Mucosa of descending colon (tissue), 3 donors: Measurements from ENCODE around the gene BTG2. TPM values are rescaled to one million over a fixed set of nuclear protein-coding genes. Genes with fewer than 3 reads are reported as not detected.

Source experiments
- ATAC-seq: fragments of 200-7000 bp; cut with Tn5 transposase; one replicate; pipeline ENCODE4 v1.9.1; 2020; ENCODE audit warnings: mild to moderate bottlenecking, moderate library complexity
- DNase-seq, 3 donors: peaks; one replicate each; pipeline ENCODE4 v3.0.0-alpha.2; 2020
- H3K36me3 ChIP-seq: fragments of 200-600 bp; one replicate; pipeline ENCODE4 v1.8.0; 2021; ENCODE audit warnings: low read depth, mild to moderate bottlenecking
- H3K4me1 ChIP-seq: fragments of 200-600 bp; one replicate; pipeline ENCODE4 v1.8.0; 2021; ENCODE audit warnings: low read depth, mild to moderate bottlenecking
- H3K4me3 ChIP-seq: fragments of 200-600 bp; one replicate; pipeline ENCODE4 v1.8.0; 2021; ENCODE audit warnings: mild to moderate bottlenecking
- H3K9me3 ChIP-seq: fragments of 200-600 bp; one replicate; pipeline ENCODE4 v1.8.0; 2021; ENCODE audit warnings: mild to moderate bottlenecking
- CTCF ChIP-seq: fragments of 200-600 bp; IDR thresholded peaks from one replicate; pipeline ENCODE4 v1.8.0; 2022; ENCODE audit warnings: antibody characterized with exemption, mild to moderate bottlenecking
- intact Hi-C, 2 donors: fragments of 100-400 bp; cut with DNase I in 1 of 2; cut with micrococcal nuclease in 1 of 2; formaldehyde crosslinking; loops; one replicate each; pipeline versions ENCODE4 v1.11.0 to v1.11.1; 2022; cut with DNase I, micrococcal nuclease
- total RNA-seq, 3 donors: library from RNA; stranded (reverse); fragmentation: NEBNext Ultra II Directional in 2 of 3; extraction: Animal tissue kit (Norgen Biotek cat#: 25700) in 2 of 3; gene quantifications; one replicate each; pipeline versions ENCODE4 v1.2.1 to v1.2.4, GENCODE V29; 2021 to 2023
- donor health status: DM: no; HTN: no; CAD: no; lungs with moderate emphysema.
- donor health status: DM: no; HTN: no; CAD: no.
- donor health status: DM: no; HTN: yes; CAD: no.

BTG2 gene
- total RNA-seq, 3 donors from 2014 or later, result 65.7 to 406 (median 69.1) TPM

- no peaks in the 10 kb centered on the region for H3K36me3 ChIP-seq
- ATAC-seq (peak; percentile 45), DNase-seq (peak; percentile 76 to 85 (median 78))
- no peak for TF ChIP-seq CTCF
- no peaks in the 10 kb centered on the region for H3K9me3 ChIP-seq
- no peak overlapping the region for H3K4me3 ChIP-seq
- intact Hi-C loops, result loop anchor here (10.0 kb wide), 2 partner anchors 167 to 207 kb away; no protein-coding TSS in a partner anchor
- peaks cover 44% of the 10 kb centered on the region for H3K4me1 ChIP-seq
Measured at GRCh38 chr1:203278082-203278884, 27.0 kb upstream of the BTG2 start.

- no peak for DNase-seq
Measured at GRCh38 chr1:203278885-203279406, 26.4 kb upstream of the BTG2 start.

GRCh38 chr1:203280061-203280460 is 25.3 kb upstream of the BTG2 start:
- no peak overlapping the region for H3K4me3 ChIP-seq
- DNase-seq, result peak in 1 of 3 donors; percentile 2
- no peak for TF ChIP-seq CTCF
- H3K36me3 ChIP-seq, result no peaks in the 10 kb centered on the region
- ATAC-seq, result no peak
- intact Hi-C loops, result no loop called here
- peaks cover 41% of the 10 kb centered on the region for H3K4me1 ChIP-seq
- no peaks in the 10 kb centered on the region for H3K9me3 ChIP-seq

More at GRCh38 chr1:203278885-203279406, 26.4 kb upstream of the BTG2 start:
- H3K9me3 ChIP-seq, result no peaks in the 10 kb centered on the region
- ATAC-seq, result no peak
- peaks cover 39% of the 10 kb centered on the region for H3K4me1 ChIP-seq
- intact Hi-C loops, result loop anchor here (10.0 kb wide), 2 partner anchors 166 to 206 kb away; no protein-coding TSS in a partner anchor
- no peak overlapping the region for H3K4me3 ChIP-seq
- no peaks in the 10 kb centered on the region for H3K36me3 ChIP-seq
- no peak for TF ChIP-seq CTCF

- no peak overlapping the region for H3K4me3 ChIP-seq
- no peak for TF ChIP-seq CTCF
- H3K9me3 ChIP-seq, result no peaks in the 10 kb centered on the region
- peaks cover 42% of the 10 kb centered on the region for H3K4me1 ChIP-seq
- DNase-seq, result peak in 1 of 3 donors; percentile 5
- intact Hi-C loops, result no loop called here
- no peaks in the 10 kb centered on the region for H3K36me3 ChIP-seq
- no peak for ATAC-seq
Measured at GRCh38 chr1:203281033-203281432, 24.3 kb upstream of the BTG2 start.

- Histone ChIP-seq H3K36me3 (no peaks in the 10 kb centered on the region), H3K9me3 (no peaks in the 10 kb centered on the region), H3K4me1 (peaks cover 52% of the 10 kb centered on the region), H3K4me3 (no peak overlapping the region)
- TF ChIP-seq CTCF, result no peak
- ATAC-seq (no peak), DNase-seq (peak in 1 of 3 donors; percentile 9)
- intact Hi-C loops, result no loop called here
Measured at GRCh38 chr1:203281851-203282661, 23.3 kb upstream of the BTG2 start.
